Smooth muscle cell (in vitro differentiated cells): ENCODE results near the gene TBL1XR1. TPM values are rescaled to one million over a fixed set of nuclear protein-coding genes. Genes with fewer than 3 reads are reported as not detected.
A peak's percentile ranks its signal among the peaks of the same experiment; 100 is the strongest.

Source experiments
- DNase-seq: peaks from one replicate; lab custom pipeline; 2025; ENCODE audit not compliant: unreplicated experiment; lab: John Stamatoyannopoulos, UW
- H2AFZ ChIP-seq: fragments of 200-600 bp; sonication (generic); 2 replicates; pipeline ENCODE4 v1.6.0; 2016; ENCODE audit warnings: antibody characterized with exemption, low read depth, mild to moderate bottlenecking
- H3F3A ChIP-seq: fragments of 200-600 bp; sonication (generic); 2 replicates; pipeline ENCODE4 v1.6.0; 2017; ENCODE audit warnings: antibody characterized with exemption, low read depth
- H3K27ac ChIP-seq: fragments of 200-600 bp; sonication (generic); 2 replicates; pipeline ENCODE4 v1.5.1; 2016; ENCODE audit warnings: low read depth, mild to moderate bottlenecking
- H3K27me3 ChIP-seq: fragments of 200-600 bp; sonication (generic); 2 replicates; pipeline ENCODE4 v1.6.1; 2016; ENCODE audit warnings: low read depth, mild to moderate bottlenecking
- H3K36me3 ChIP-seq: fragments of 200-600 bp; sonication (generic); 2 replicates; pipeline ENCODE4 v1.5.1; 2016; ENCODE audit warnings: low read depth
- H3K4me1 ChIP-seq: fragments of 200-600 bp; sonication (generic); 2 replicates; pipeline ENCODE4 v1.5.1; 2016; ENCODE audit warnings: low read depth
- H3K4me2 ChIP-seq: fragments of 200-600 bp; sonication (generic); 2 replicates; pipeline ENCODE4 v1.6.0; 2016; ENCODE audit warnings: mild to moderate bottlenecking
- H3K4me3 ChIP-seq: fragments of 200-600 bp; sonication (generic); 2 replicates; pipeline ENCODE4 v1.5.1; 2016; ENCODE audit warnings: mild to moderate bottlenecking
- H3K79me2 ChIP-seq: fragments of 200-600 bp; sonication (generic); 2 replicates; pipeline ENCODE4 v1.6.0; 2016; ENCODE audit warnings: low read depth, mild to moderate bottlenecking
- H3K9ac ChIP-seq: fragments of 200-600 bp; sonication (generic); 2 replicates; pipeline ENCODE4 v1.6.0; 2016; ENCODE audit warnings: low read depth
- H3K9me3 ChIP-seq: fragments of 200-600 bp; sonication (generic); replicated peaks from 2 replicates; pipeline ENCODE4 v1.5.1; 2016; ENCODE audit warnings: low read depth
- H4K20me1 ChIP-seq: fragments of 200-600 bp; sonication (generic); 2 replicates; pipeline ENCODE4 v1.6.0; 2016; ENCODE audit warnings: low read depth
- WGBS: methylation state at CpG from one replicate; pipeline ENCODE4 v1.1.7; 2016; ENCODE audit warnings: low lambda C conversion rate; 5-methylcytosine and 5-hydroxymethylcytosine counted together
- polyA plus RNA-seq: library from polyadenylated mRNA; unstranded; fragments of >200 nt; fragmentation: Nextera tagmentation; extraction: Ambion mirVana; gene quantifications from 2 replicates; pipeline ENCODE4 v1.2.1, GENCODE V29; 2016
- total RNA-seq: library from RNA; depleted of rRNA; stranded (reverse); fragments of >200 nt; gene quantifications from 2 replicates; pipeline ENCODE4 v1.2.3, GENCODE V29; 2014
- TF ChIP-seq, protein P1 (sequence below): fragments of 200-600 bp; sonication (generic); IDR thresholded peaks from 2 replicates; pipeline ENCODE4 v1.5.1; 2017; ENCODE audit warnings: borderline replicate concordance, mild to moderate bottlenecking, antibody characterized with exemption; ENCODE audit not compliant: insufficient read depth, poor library complexity, severe bottlenecking

Gene TBL1XR1
- total RNA-seq (115 and 223 TPM in 2 replicates), polyA plus RNA-seq (19.9 and 26.7 TPM in 2 replicates)

DNA sequence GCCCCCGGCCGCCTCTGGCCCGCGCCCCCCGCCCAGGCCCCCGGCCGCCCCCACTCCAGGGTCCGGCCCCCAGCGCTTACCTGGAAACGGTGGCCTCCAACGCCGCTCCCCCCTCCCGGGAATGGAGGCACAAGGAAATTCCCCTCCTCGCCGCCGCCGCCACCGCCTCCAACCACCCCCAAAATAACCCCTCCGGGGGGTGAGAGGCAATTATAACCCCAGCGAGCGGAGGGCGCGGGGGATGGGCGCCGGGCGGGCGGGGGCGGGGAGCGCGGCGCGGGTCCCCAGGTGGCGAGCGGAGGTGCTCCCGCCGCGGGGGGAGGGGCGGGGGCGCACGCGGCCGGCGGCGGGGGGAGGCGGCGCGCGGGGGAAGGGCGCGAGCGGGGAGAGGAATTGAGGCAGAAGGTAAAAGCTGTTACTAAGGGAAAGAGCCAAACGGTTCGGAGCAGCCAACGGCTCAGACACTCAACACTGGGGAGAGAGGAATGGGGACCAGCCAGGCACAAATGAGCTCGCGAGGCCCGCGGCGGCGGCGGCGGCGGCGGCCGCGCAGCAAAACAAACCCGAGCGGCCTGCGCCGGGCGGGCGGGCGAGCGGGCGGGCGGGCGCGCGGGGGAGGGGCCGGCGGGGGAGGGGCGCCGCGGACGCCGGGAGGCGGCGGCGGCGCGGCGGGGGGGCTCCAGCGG is at the start of gene TBL1XR1:
Gene TBL1XR1 (minus strand): TSS at position 442 of the 686 bp plus-strand sequence. CDS start 132,505 bp downstream, outside the sequence.
- Histone ChIP-seq H3K9ac (peak within 1 kb of the TSS; percentile 90), H3K4me2 (peak within 1 kb of the TSS; percentile 96), H3K79me2 (peaks cover 49% of the 10 kb centered on the region), H3K36me3 (no peaks in the 10 kb centered on the region), H3F3A (peaks cover 5% of the 10 kb centered on the region), H3K9me3 (no peaks in the 10 kb centered on the region), H3K27ac (peak within 1 kb of the TSS; percentile 86), H3K27me3 (no peaks in the 10 kb centered on the region), H3K4me3 (peak within 1 kb of the TSS; percentile 81), H3K4me1 (peaks cover 29% of the 10 kb centered on the region), H2AFZ (peak within 1 kb of the TSS; percentile 77), H4K20me1 (peaks cover 39% of the 10 kb centered on the region)
- WGBS: 2% methylated on average over 8 of the region's 93 CpGs
- TF ChIP-seq, protein P1, sequence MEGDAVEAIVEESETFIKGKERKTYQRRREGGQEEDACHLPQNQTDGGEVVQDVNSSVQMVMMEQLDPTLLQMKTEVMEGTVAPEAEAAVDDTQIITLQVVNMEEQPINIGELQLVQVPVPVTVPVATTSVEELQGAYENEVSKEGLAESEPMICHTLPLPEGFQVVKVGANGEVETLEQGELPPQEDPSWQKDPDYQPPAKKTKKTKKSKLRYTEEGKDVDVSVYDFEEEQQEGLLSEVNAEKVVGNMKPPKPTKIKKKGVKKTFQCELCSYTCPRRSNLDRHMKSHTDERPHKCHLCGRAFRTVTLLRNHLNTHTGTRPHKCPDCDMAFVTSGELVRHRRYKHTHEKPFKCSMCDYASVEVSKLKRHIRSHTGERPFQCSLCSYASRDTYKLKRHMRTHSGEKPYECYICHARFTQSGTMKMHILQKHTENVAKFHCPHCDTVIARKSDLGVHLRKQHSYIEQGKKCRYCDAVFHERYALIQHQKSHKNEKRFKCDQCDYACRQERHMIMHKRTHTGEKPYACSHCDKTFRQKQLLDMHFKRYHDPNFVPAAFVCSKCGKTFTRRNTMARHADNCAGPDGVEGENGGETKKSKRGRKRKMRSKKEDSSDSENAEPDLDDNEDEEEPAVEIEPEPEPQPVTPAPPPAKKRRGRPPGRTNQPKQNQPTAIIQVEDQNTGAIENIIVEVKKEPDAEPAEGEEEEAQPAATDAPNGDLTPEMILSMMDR: no peak
- DNase-seq: peak; percentile 52

DNA sequence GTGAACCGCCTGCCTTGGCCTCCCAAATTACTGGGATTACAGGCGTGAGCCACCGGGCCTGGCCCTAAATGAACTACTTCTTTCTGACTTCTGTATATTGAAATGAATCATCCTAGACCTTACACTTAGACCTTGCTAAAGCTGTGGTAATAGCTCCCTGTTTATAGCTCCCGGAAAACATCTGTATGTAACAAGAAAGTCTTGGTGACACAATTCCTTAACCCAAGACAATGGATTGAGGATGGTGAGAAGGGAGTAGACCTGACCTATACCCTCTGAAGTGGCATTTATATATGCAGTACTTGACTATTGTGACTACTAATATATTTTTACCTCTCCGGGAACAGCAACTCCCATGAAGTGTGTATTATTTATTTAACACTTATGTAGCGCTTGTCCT is 48.0 kb upstream of the TBL1XR1 start:
- H3K9me3 ChIP-seq: no peaks in the 10 kb centered on the region
- H2AFZ ChIP-seq: no peak overlapping the region
- H3K4me2 ChIP-seq: no peak overlapping the region
- 94% methylated on average over 6 of the region's 6 CpGs for WGBS
- H3K4me1 ChIP-seq: no peaks in the 10 kb centered on the region
- H4K20me1 ChIP-seq: no peaks in the 10 kb centered on the region
- H3K9ac ChIP-seq: no peak overlapping the region
- H3K79me2 ChIP-seq: no peaks in the 10 kb centered on the region
- no peak overlapping the region for H3K27ac ChIP-seq
- no peaks in the 10 kb centered on the region for H3F3A ChIP-seq
- no peaks in the 10 kb centered on the region for H3K36me3 ChIP-seq
- TF ChIP-seq, protein P1: no peak
- no peaks in the 10 kb centered on the region for H3K27me3 ChIP-seq
- no peak for DNase-seq
- H3K4me3 ChIP-seq: no peak overlapping the region

DNA sequence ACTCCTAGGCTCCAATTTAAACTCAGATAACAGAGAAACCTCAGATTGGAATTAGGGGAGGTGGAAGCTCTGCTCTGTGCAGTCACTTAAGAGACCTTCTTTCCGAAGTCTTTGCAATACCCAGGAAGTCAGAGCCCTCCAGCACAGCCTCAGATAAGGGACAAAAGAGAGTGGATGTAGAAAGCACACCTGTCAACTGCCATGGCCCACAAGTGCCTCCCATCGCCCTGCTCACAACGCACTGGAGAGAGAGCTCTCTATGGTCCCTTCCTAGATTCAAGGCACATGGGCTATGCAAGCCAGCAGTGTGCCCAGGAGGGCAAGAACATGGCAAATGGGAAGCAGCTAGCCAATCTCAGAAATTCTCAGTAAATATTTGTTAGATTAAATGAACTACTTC is 47.3 kb upstream of the TBL1XR1 start:
- H2AFZ ChIP-seq: no peak overlapping the region
- no peaks in the 10 kb centered on the region for H3K79me2 ChIP-seq
- H3F3A ChIP-seq: no peaks in the 10 kb centered on the region
- H4K20me1 ChIP-seq: no peaks in the 10 kb centered on the region
- H3K9me3 ChIP-seq: no peaks in the 10 kb centered on the region
- WGBS: 97% methylated on average over 3 of the region's 3 CpGs
- H3K4me3 ChIP-seq: no peak overlapping the region
- H3K9ac ChIP-seq: no peak overlapping the region
- H3K4me2 ChIP-seq: no peak overlapping the region
- H3K36me3 ChIP-seq: no peaks in the 10 kb centered on the region
- TF ChIP-seq, protein P1: no peak
- H3K4me1 ChIP-seq: no peaks in the 10 kb centered on the region
- DNase-seq: no peak
- no peak overlapping the region for H3K27ac ChIP-seq
- no peaks in the 10 kb centered on the region for H3K27me3 ChIP-seq
